Neuronal stem cell (in vitro differentiated cells): ENCODE measurements around the gene SOSTDC1.

Experiments
- DNase-seq: peaks from one replicate; pipeline ENCODE4 v3.0.0-alpha.2; 2013; ENCODE audit warnings: low spot score
- H2AFZ ChIP-seq: one replicate; pipeline ENCODE4 v1.6.1; 2013; ENCODE audit warnings: mild to moderate bottlenecking, low read length, inconsistent platforms
- H2AK5ac ChIP-seq: 2 replicates; pipeline ENCODE4 v1.6.1; 2013; ENCODE audit warnings: low read depth, mild to moderate bottlenecking, inconsistent platforms, low read length, moderate library complexity, mixed read lengths
- H2BK120ac ChIP-seq: 2 replicates; pipeline ENCODE4 v1.6.1; 2013; ENCODE audit warnings: low read depth, mild to moderate bottlenecking, inconsistent platforms, low read length, moderate library complexity, mixed read lengths
- H2BK12ac ChIP-seq: one replicate; pipeline ENCODE4 v1.6.1; 2013; ENCODE audit warnings: low read length, inconsistent platforms
- H2BK15ac ChIP-seq: 2 replicates; pipeline ENCODE4 v1.6.1; 2013; ENCODE audit warnings: mild to moderate bottlenecking, low read length, inconsistent platforms, mixed read lengths
- H2BK5ac ChIP-seq: one replicate; pipeline ENCODE4 v1.6.1; 2013; ENCODE audit warnings: inconsistent platforms, mild to moderate bottlenecking, low read length, moderate library complexity
- H3K14ac ChIP-seq: one replicate; pipeline ENCODE4 v1.6.1; 2013; ENCODE audit warnings: low read length, inconsistent platforms
- H3K18ac ChIP-seq: 2 replicates; pipeline ENCODE4 v1.6.1; 2013; ENCODE audit warnings: low read length, inconsistent platforms
- H3K23ac ChIP-seq: 2 replicates; pipeline ENCODE4 v1.6.1; 2013; ENCODE audit warnings: low read depth, mild to moderate bottlenecking, mixed read lengths, low read length, inconsistent platforms; ENCODE audit not compliant: poor library complexity
- H3K27ac ChIP-seq: replicated peaks from 3 replicates; pipeline ENCODE4 v1.5.1; 2013; ENCODE audit warnings: low read length, inconsistent platforms
- H3K27me3 ChIP-seq, 3 experiments: 2 replicates each; pipeline ENCODE4 v1.6.1; 2013; ENCODE audit warnings: low read length in 3 of 3, mild to moderate bottlenecking in 2 of 3, inconsistent platforms in 1 of 3, low read depth in 1 of 3, mixed read lengths in 1 of 3, moderate library complexity in 1 of 3; ENCODE audit not compliant: control insufficient read depth in 3 of 3, insufficient read depth in 3 of 3
- H3K36me3 ChIP-seq, 2 donors: replicated peaks in 1 of 2; 2 replicates each; pipeline ENCODE4 v1.6.1; 2013; ENCODE audit warnings: low read length in 2 of 2; ENCODE audit not compliant: control insufficient read depth in 2 of 2, insufficient read depth in 2 of 2
- H3K4ac ChIP-seq: 2 replicates; pipeline ENCODE4 v1.6.1; 2013; ENCODE audit warnings: inconsistent platforms, mild to moderate bottlenecking, low read length, moderate library complexity
- H3K4me1 ChIP-seq, 2 donors: 1 replicate in 1 of 2; 2 replicates in 1 of 2; pipeline ENCODE4 v1.6.1; 2013; ENCODE audit warnings: low read length in 2 of 2, low read depth in 1 of 2; ENCODE audit not compliant: control insufficient read depth in 2 of 2, insufficient read depth in 1 of 2
- H3K4me2 ChIP-seq: one replicate; pipeline ENCODE4 v1.6.1; 2013; ENCODE audit warnings: mild to moderate bottlenecking, low read length, inconsistent platforms; ENCODE audit not compliant: insufficient read depth, poor library complexity, severe bottlenecking
- H3K4me3 ChIP-seq, 2 donors: 2 replicates each; pipeline ENCODE4 v1.5.1; 2013; ENCODE audit warnings: low read length in 2 of 2, mild to moderate bottlenecking in 2 of 2, inconsistent platforms in 1 of 2, moderate library complexity in 1 of 2
- H3K79me1 ChIP-seq: one replicate; pipeline ENCODE4 v1.6.1; 2013; ENCODE audit warnings: low read depth, mild to moderate bottlenecking, inconsistent platforms, low read length, moderate library complexity
- H3K9ac ChIP-seq: one replicate; pipeline ENCODE4 v1.6.1; 2013; ENCODE audit warnings: mild to moderate bottlenecking, low read depth, low read length, inconsistent platforms; ENCODE audit not compliant: poor library complexity
- H3K9me3 ChIP-seq, 2 donors: replicated peaks in 1 of 2; 2 replicates each; pipeline versions ENCODE3 to v1.6.1; 2013; ENCODE audit warnings: low read length in 2 of 2, mild to moderate bottlenecking in 2 of 2, inconsistent platforms in 1 of 2, low read depth in 1 of 2, mixed read lengths in 1 of 2, moderate library complexity in 1 of 2; ENCODE audit not compliant: control insufficient read depth in 2 of 2, insufficient read depth in 1 of 2
- H4K8ac ChIP-seq: one replicate; pipeline ENCODE4 v1.6.1; 2013; ENCODE audit warnings: low read depth, mild to moderate bottlenecking, inconsistent platforms, low read length, moderate library complexity
- H4K91ac ChIP-seq: one replicate; pipeline ENCODE4 v1.6.1; 2013; ENCODE audit warnings: low read length, low read depth, mild to moderate bottlenecking, inconsistent platforms; ENCODE audit not compliant: poor library complexity
- WGBS, 2 donors: extraction: QIAGEN DNeasy Blood & Tissue Kit; methylation state at CpG; one replicate each; pipeline ENCODE4 v1.1.7; 2013; ENCODE audit warnings: missing lambda C conversion rate in 2 of 2, mixed read lengths in 1 of 2; ENCODE audit not compliant: insufficient read length in 2 of 2, insufficient replicate concordance in 1 of 2; ENCODE audit errors: extremely low coverage in 2 of 2; 5-methylcytosine and 5-hydroxymethylcytosine counted together

Gene SOSTDC1

GRCh38 chr7:16455591-16455990 is 9.9 kb downstream of the SOSTDC1 start:
- no peak overlapping the region for H3K14ac ChIP-seq
- no peak overlapping the region for H2BK120ac ChIP-seq
- no peaks in the 10 kb centered on the region for H3K27me3 ChIP-seq
- no peaks in the 10 kb centered on the region for H3K36me3 ChIP-seq
- no peak overlapping the region for H4K8ac ChIP-seq
- no CpG with 5 or more reads among the region's 1 CpG for WGBS, 2 donors
- H3K4me1 ChIP-seq = no peaks in the 10 kb centered on the region
- no peak overlapping the region for H2AK5ac ChIP-seq
- no peak overlapping the region for H3K9ac ChIP-seq
- no peak overlapping the region for H3K18ac ChIP-seq
- no peak overlapping the region for H3K4me3 ChIP-seq
- H3K23ac ChIP-seq = no peak overlapping the region
- H3K4ac ChIP-seq = no peak overlapping the region
- no peak overlapping the region for H2BK12ac ChIP-seq
- H3K79me1 ChIP-seq = no peaks in the 10 kb centered on the region
- H2BK15ac ChIP-seq = no peak overlapping the region
- no peak overlapping the region for H2BK5ac ChIP-seq
- H4K91ac ChIP-seq = no peak overlapping the region
- no peak for DNase-seq
- H3K9me3 ChIP-seq = no peaks in the 10 kb centered on the region
- no peak overlapping the region for H3K4me2 ChIP-seq
- no peak overlapping the region for H3K27ac ChIP-seq
- no peak overlapping the region for H2AFZ ChIP-seq

- H2BK5ac ChIP-seq = no peak overlapping the region
- no peak overlapping the region for H3K9ac ChIP-seq
- no peak overlapping the region for H2BK12ac ChIP-seq
- H3K14ac ChIP-seq = no peak overlapping the region
- no peaks in the 10 kb centered on the region for H3K9me3 ChIP-seq
- H2AFZ ChIP-seq = no peak overlapping the region
- H3K23ac ChIP-seq = no peak overlapping the region
- no peak for DNase-seq
- H3K4me1 ChIP-seq = no peaks in the 10 kb centered on the region
- H2BK15ac ChIP-seq = no peak overlapping the region
- no peak overlapping the region for H4K8ac ChIP-seq
- no CpG with 5 or more reads among the region's 6 CpGs for whole genome bisulfite sequencing, 2 donors
- no peak overlapping the region for H3K4ac ChIP-seq
- H3K79me1 ChIP-seq = no peaks in the 10 kb centered on the region
- no peaks in the 10 kb centered on the region for H3K27me3 ChIP-seq
- H3K4me3 ChIP-seq = no peak overlapping the region
- H2AK5ac ChIP-seq = no peak overlapping the region
- H3K36me3 ChIP-seq = no peaks in the 10 kb centered on the region
- no peak overlapping the region for H3K18ac ChIP-seq
- H2BK120ac ChIP-seq = no peak overlapping the region
- no peak overlapping the region for H4K91ac ChIP-seq
- H3K27ac ChIP-seq = no peak overlapping the region
- no peak overlapping the region for H3K4me2 ChIP-seq
Measured at GRCh38 chr7:16450366-16450765, 15.2 kb downstream of the SOSTDC1 start.

GRCh38 chr7:16447876-16448275 is 17.7 kb downstream of the SOSTDC1 start:
- Histone ChIP-seq H4K91ac (no peak overlapping the region), H3K36me3 (no peaks in the 10 kb centered on the region), H2BK120ac (no peak overlapping the region), H2BK15ac (no peak overlapping the region), H3K18ac (no peak overlapping the region), H3K4me1 (no peaks in the 10 kb centered on the region), H3K9me3 (no peaks in the 10 kb centered on the region), H3K4ac (no peak overlapping the region), H2BK12ac (no peak overlapping the region), H3K9ac (no peak overlapping the region), H2BK5ac (no peak overlapping the region), H3K4me3 (no peak overlapping the region), H3K27me3 (no peaks in the 10 kb centered on the region), H2AK5ac (no peak overlapping the region), H3K79me1 (no peaks in the 10 kb centered on the region), H3K23ac (no peak overlapping the region), H2AFZ (no peak overlapping the region), H3K14ac (no peak overlapping the region), H3K27ac (no peak overlapping the region), H3K4me2 (no peak overlapping the region), H4K8ac (no peak overlapping the region)
- no peak for DNase-seq
- no CpG with 5 or more reads among the region's 1 CpG for WGBS, 2 donors

GRCh38 chr7:16446508-16446907 is 19.0 kb downstream of the SOSTDC1 start:
- DNase-seq = no peak
- H3K79me1 ChIP-seq = no peaks in the 10 kb centered on the region
- H2AK5ac ChIP-seq = no peak overlapping the region
- no peaks in the 10 kb centered on the region for H3K9me3 ChIP-seq
- no peaks in the 10 kb centered on the region for H3K4me1 ChIP-seq
- no peak overlapping the region for H4K8ac ChIP-seq
- H2BK12ac ChIP-seq = no peak overlapping the region
- WGBS, 2 donors = no CpG with 5 or more reads among the region's 1 CpG
- no peak overlapping the region for H2BK15ac ChIP-seq
- H3K27ac ChIP-seq = no peak overlapping the region
- H2AFZ ChIP-seq = no peak overlapping the region
- no peak overlapping the region for H3K4me2 ChIP-seq
- H3K23ac ChIP-seq = no peak overlapping the region
- no peak overlapping the region for H3K18ac ChIP-seq
- no peak overlapping the region for H2BK120ac ChIP-seq
- H3K14ac ChIP-seq = no peak overlapping the region
- H3K9ac ChIP-seq = no peak overlapping the region
- H2BK5ac ChIP-seq = no peak overlapping the region
- no peaks in the 10 kb centered on the region for H3K36me3 ChIP-seq
- H3K4ac ChIP-seq = no peak overlapping the region
- H3K27me3 ChIP-seq = no peaks in the 10 kb centered on the region
- no peak overlapping the region for H3K4me3 ChIP-seq
- no peak overlapping the region for H4K91ac ChIP-seq
